Choroid plexus epithelial cell (primary cell): ENCODE data around the gene IFFO2.

Experiments used
- DNase-seq: peaks from one replicate; pipeline ENCODE4 v3.0.0-alpha.2; 2010; ENCODE audit warnings: low read depth
- H3K4me3 ChIP-seq: 2 replicates; pipeline ENCODE4 v1.5.1; 2011; ENCODE audit warnings: low read depth, mild to moderate bottlenecking, control low read depth, low read length, moderate library complexity
- TF ChIP-seq, protein P1 (sequence below): conservative IDR thresholded peaks from 2 replicates; pipeline ENCODE4 v1.5.1; 2011; ENCODE audit warnings: low read depth, mild to moderate bottlenecking, control low read depth, inconsistent platforms, low read length, moderate library complexity

IFFO2 gene

DNA sequence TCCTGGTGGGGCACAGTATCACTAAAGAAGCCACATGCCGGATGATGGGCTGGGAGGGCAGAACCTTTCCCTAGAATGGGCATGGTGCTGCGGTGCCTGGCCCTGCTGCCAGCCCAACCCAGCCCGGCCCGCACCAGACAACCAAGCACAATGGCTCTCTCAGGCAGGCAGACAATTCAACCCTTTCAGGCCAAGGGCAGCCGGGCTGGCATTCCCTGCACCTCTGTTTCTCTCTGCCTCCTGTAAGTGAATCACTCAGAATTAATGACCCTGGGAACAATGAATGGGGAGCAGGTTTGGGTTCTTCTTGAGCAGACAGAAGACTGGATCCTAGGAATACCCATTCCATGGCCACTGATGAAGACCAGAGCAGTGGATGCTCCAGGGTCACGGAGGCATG lies 41.0 kb upstream of the IFFO2 start:
- DNase-seq, result no peak
- no peak overlapping the region for H3K4me3 ChIP-seq
- TF ChIP-seq, protein P1, sequence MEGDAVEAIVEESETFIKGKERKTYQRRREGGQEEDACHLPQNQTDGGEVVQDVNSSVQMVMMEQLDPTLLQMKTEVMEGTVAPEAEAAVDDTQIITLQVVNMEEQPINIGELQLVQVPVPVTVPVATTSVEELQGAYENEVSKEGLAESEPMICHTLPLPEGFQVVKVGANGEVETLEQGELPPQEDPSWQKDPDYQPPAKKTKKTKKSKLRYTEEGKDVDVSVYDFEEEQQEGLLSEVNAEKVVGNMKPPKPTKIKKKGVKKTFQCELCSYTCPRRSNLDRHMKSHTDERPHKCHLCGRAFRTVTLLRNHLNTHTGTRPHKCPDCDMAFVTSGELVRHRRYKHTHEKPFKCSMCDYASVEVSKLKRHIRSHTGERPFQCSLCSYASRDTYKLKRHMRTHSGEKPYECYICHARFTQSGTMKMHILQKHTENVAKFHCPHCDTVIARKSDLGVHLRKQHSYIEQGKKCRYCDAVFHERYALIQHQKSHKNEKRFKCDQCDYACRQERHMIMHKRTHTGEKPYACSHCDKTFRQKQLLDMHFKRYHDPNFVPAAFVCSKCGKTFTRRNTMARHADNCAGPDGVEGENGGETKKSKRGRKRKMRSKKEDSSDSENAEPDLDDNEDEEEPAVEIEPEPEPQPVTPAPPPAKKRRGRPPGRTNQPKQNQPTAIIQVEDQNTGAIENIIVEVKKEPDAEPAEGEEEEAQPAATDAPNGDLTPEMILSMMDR, result no peak

DNA sequence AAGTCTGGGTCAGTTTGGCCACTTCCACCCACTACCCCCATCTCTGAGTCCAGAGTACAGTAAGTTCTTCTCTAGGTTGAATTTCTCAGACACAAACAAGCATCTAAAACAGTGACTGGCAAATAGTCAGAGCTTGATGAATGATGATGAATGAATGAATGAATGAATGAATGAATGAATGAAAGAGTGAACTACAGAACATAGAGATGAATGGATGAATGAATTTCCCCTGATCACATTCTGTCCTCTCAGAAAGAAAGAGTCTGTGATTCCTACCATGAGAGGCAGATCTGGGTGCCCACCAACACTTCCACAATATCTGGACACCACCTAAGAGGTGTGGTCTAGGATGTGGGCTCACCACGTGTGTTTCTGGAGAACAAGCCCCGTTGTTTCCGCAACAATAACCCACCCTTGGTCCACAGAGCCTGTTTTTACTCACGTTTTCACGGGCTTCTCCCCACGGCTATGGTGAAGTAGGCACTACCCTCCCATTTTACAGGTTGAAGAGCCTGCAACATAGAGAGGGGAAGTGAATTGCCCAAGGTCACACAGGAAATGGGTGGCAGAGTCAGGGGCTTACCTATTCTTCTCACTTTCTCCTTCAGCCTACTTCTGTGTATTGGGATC lies 40.2 kb upstream of the IFFO2 start:
- DNase-seq, result no peak
- no peak overlapping the region for H3K4me3 ChIP-seq
- TF ChIP-seq, protein P1, result no peak

DNA sequence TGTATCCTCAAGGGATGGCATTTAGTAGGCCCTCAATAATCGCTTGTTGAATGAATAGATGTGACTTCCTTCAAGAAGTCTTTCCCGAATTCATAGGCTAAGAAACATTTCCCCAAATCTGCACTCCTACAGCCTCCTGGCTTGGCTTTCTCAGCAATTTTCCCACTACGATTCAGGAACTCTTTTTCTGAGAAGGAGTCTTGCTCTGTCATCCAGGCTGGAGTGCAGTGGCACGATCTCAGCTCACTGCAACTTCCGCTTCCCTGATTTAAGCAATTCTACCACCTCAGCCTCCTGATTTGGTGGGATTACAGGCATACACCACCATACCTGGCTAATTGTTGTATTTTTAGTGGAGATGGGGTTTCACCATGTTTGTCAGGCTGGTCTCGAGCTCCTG lies 37.9 kb upstream of the IFFO2 start:
- H3K4me3 ChIP-seq, result no peak overlapping the region
- no peak for DNase-seq
- TF ChIP-seq, protein P1, result no peak

DNA sequence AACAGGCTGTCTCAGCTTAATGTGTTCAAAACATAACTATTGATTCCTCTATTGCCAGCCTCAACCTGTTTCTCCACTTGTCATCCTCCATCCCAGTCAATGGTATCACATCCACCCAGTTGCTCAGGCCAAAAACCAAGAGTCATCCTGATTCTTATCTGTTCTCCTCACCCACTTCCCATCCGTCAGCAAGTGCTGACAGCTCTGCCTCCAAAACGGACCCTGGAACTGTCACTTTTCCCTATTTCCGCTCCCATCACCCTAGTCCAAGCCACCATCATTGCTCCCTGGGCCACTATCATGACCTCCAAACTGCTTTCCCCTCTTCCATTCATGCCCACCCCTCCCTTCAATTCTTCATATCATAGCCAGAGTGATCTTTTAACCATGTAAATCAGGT lies 36.2 kb upstream of the IFFO2 start:
- H3K4me3 ChIP-seq, result no peak overlapping the region
- TF ChIP-seq, protein P1, result no peak
- no peak for DNase-seq

DNA sequence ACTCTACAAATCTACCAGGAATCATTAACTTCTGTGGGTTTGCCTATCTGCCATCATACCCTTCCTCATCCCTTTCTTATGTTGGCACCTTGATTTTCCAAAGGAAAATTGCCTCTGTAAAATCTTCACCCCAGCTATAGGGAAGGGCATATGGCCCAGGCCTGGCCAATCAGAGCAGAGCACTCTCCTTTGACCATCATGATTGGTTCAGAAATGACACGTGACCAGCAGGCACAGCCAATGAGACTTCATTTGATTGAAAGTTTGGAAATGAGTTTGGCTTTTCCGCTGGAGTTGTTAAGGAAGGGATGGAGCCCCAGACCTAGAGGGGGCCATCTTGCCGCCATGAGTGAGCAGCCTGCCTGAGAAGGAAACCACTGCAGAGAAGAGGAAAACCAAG lies 35.1 kb upstream of the IFFO2 start:
- H3K4me3 ChIP-seq, result no peak overlapping the region
- TF ChIP-seq, protein P1, result no peak
- DNase-seq, result no peak

DNA sequence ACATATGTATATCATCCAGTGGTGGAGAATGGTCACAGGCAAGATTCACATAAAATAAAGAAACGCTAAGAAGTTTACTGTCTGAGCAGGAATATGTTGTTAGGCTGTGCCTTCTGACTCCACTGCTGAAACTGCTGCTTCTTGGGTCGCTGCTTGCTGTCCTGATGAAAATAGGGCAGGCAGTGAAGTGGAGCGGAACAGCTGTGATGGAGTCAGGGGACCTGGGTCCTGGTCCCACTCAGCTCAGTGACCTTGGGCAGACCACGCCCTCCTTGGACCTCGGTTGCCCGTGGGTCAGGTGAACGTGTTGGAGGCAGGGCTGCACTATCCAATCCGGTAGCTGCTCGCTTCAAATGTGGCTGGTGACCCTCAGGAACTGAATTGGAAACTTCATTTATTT lies 33.4 kb upstream of the IFFO2 start:
- TF ChIP-seq, protein P1, result no peak
- DNase-seq, result no peak
- H3K4me3 ChIP-seq, result no peak overlapping the region

DNA sequence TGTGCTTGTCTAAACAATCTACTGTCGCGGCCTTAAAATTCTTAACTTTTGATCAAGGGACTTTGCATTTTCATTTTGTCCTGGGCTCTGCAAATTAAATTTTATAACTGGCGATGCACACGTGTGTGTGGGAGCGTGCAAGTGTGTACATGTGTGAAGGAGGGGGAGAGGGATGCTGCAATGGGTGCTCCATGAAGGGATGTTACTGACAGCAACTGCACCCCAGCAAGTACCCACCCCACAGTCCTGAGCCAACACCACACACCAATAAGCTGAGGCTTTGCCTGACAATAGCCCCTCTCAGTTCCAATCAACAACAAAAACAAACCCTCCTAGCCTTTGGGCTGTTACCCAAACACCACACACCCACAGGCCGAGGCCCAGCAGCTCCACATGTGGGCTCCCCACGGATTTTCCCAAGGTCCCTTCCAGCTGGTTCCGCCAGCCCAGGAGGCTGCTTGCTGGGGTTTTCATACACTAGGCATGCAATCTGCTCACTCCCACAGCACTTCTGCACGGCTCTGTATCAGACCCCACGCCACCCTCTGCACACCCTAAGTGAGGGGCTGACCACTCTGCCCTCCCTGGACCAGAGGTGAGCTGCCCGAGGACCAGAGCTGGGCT lies 32.8 kb upstream of the IFFO2 start:
- no peak for DNase-seq
- H3K4me3 ChIP-seq, result no peak overlapping the region
- TF ChIP-seq, protein P1, result no peak
